ENCODE measurements around the gene STUM. TPM values are rescaled to one million over a fixed set of nuclear protein-coding genes. Genes with fewer than 3 reads are reported as not detected.

The STUM gene
- total RNA-seq, 1 experiment from 2014 or later = 0.37 TPM

DNA sequence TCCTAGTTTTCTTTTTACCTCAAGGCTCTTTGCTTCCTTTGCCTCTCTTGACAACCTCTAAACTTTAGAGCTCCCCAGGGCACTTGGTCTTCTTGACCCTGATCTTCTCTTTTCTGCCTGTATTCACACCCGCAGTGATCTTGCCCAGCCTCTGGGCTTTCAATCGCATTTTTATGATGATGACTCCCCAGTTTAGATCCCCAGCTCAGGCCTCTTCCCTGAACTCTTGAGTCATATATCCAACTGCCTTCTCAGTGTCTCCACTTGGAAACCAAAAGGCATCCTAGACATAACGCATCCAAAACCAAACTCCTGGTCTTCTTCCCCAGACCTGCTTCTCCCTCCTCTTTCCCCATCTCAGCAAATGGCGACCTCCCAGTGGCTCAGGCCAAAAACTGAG is 6.5 kb downstream of the STUM start:
- no peak overlapping the region for H3K27ac Mint-ChIP-seq (ENCODE audit: low read depth, unreplicated experiment)
- no peaks in the 10 kb centered on the region for H3K9me3 Mint-ChIP-seq (ENCODE audit: unreplicated experiment)
- TF ChIP-seq, protein P1, sequence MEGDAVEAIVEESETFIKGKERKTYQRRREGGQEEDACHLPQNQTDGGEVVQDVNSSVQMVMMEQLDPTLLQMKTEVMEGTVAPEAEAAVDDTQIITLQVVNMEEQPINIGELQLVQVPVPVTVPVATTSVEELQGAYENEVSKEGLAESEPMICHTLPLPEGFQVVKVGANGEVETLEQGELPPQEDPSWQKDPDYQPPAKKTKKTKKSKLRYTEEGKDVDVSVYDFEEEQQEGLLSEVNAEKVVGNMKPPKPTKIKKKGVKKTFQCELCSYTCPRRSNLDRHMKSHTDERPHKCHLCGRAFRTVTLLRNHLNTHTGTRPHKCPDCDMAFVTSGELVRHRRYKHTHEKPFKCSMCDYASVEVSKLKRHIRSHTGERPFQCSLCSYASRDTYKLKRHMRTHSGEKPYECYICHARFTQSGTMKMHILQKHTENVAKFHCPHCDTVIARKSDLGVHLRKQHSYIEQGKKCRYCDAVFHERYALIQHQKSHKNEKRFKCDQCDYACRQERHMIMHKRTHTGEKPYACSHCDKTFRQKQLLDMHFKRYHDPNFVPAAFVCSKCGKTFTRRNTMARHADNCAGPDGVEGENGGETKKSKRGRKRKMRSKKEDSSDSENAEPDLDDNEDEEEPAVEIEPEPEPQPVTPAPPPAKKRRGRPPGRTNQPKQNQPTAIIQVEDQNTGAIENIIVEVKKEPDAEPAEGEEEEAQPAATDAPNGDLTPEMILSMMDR (IDR thresholded peaks at IDR 0.05; ENCODE audit: unreplicated experiment) = no peak
- CTCF ChIA-PET = interaction anchor here (0.6 to 1.6 kb wide), 5 partner anchors 8 to 223 kb away, joined by 3 to 8 read pairs (median 4); no protein-coding TSS in a partner anchor
- no peak for DNase-seq (ENCODE audit: unreplicated experiment)
- POLR2A ChIA-PET = interaction anchor here (2.5 kb wide), 1 partner anchor 48 kb away, joined by 6 read pairs; no protein-coding TSS in a partner anchor
- peaks cover 69% of the 10 kb centered on the region for H3K27me3 Mint-ChIP-seq (ENCODE audit: insufficient read depth, unreplicated experiment)
- BruUV-seq (replicated peaks) = no TSS peak
- no peaks in the 10 kb centered on the region for H3K36me3 Mint-ChIP-seq (ENCODE audit: insufficient read depth, unreplicated experiment)
- no peaks in the 10 kb centered on the region for H3K4me1 Mint-ChIP-seq (ENCODE audit: insufficient read depth, unreplicated experiment)
- H3K4me3 Mint-ChIP-seq (ENCODE audit: unreplicated experiment) = no peak overlapping the region
- intact Hi-C loops (cut with micrococcal nuclease) = no loop called here

DNA sequence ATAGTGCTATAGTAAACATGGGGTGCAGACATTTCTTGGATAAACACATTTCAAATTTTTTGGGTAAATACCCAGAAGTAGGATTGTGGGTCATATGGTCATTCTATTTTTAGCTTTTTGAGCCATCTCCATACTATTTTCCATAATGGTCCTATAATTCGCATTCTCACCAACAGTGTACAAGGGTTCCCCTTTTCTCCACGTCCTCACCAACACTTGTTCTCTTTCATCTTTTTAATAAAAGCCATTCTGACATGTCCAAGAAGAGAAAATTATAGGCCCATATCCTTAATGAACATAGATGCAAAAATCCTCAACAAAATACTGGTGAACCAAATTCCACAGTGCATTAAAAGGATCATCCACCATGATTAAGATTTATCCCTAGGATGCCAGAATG is 8.9 kb downstream of the STUM start:
- intact Hi-C loops (cut with micrococcal nuclease) = no loop called here
- CTCF ChIA-PET = interaction anchor here (0.6 to 0.8 kb wide), 3 partner anchors 13 to 132 kb away, joined by 3 to 4 read pairs (median 3); no protein-coding TSS in a partner anchor
- no peak overlapping the region for H3K27ac Mint-ChIP-seq (ENCODE audit: low read depth, unreplicated experiment)
- no peaks in the 10 kb centered on the region for H3K4me1 Mint-ChIP-seq (ENCODE audit: insufficient read depth, unreplicated experiment)
- DNase-seq (ENCODE audit: unreplicated experiment) = no peak
- H3K9me3 Mint-ChIP-seq (ENCODE audit: unreplicated experiment) = no peaks in the 10 kb centered on the region
- H3K27me3 Mint-ChIP-seq (ENCODE audit: insufficient read depth, unreplicated experiment) = peaks cover 46% of the 10 kb centered on the region
- no TSS peak for BruUV-seq (replicated peaks)
- H3K36me3 Mint-ChIP-seq (ENCODE audit: insufficient read depth, unreplicated experiment) = no peaks in the 10 kb centered on the region
- TF ChIP-seq, protein P1 (IDR thresholded peaks at IDR 0.05; ENCODE audit: unreplicated experiment) = no peak
- no peak overlapping the region for H3K4me3 Mint-ChIP-seq (ENCODE audit: unreplicated experiment)
- POLR2A ChIA-PET = interaction anchor here (0.7 kb wide), 1 partner anchor 48 kb away, joined by 3 read pairs; no protein-coding TSS in a partner anchor

DNA sequence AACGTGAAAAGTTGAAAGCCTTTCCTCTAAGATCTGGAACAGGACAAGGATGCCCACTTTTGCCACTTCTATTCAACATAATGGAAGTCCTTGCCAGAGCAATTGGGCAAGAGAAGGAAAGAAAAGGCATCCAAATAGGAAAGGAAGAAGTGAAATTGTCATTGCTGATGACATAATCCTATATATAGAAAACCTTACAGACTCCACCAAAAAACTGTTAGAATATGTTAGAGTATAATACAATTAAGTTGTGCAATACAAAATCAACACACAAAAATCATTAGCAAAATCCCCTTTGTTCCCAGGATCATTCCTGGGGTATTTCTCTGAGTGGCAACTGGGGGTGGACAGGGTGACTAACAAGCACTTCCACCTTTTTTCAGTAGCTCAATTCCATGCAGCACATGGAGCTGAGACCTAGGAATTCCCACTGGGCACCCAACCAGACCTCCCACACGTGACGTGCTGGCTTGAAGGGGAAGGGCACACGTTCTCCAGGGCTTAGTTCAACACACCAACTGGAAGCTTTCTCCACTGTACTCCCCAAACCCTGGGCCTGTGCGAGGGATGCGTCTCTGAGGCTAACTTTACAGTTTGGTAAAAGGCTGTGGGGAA is 9.6 kb downstream of the STUM start:
- ChIA-PET CTCF (interaction anchor here (0.8 to 1.2 kb wide), 2 partner anchors 11 to 50 kb away, joined by 3 read pairs; no protein-coding TSS in a partner anchor), POLR2A (interaction anchor here (0.7 kb wide), 1 partner anchor 47 kb away, joined by 3 read pairs; no protein-coding TSS in a partner anchor)

DNA sequence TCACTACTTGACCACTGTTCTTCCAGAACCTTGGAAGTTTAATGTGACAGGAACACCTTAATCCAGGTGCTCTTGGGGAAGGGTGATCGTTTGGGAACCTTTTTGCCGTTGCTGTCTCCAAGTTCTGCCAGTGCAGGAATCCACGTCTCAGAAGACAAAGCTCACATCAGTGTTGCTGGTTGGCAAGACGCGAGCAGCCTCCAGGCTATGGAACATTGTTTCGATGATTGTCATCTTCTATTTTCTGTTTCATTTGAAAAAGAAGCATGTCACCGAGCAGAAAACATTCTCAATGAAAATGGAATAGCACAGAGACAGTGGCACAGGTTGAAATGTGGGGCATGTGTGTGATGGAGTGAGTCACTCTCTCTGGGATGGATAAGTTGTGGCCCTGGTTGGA is 11.7 kb downstream of the STUM start:
- H3K36me3 Mint-ChIP-seq (ENCODE audit: insufficient read depth, unreplicated experiment) = no peaks in the 10 kb centered on the region
- POLR2A ChIA-PET = interaction anchor here (0.6 to 2.4 kb wide), 4 partner anchors 18 to 176 kb away, joined by 3 to 6 read pairs (median 4); no protein-coding TSS in a partner anchor
- no peak for DNase-seq (ENCODE audit: unreplicated experiment)
- H3K27me3 Mint-ChIP-seq (ENCODE audit: insufficient read depth, unreplicated experiment) = peaks cover 18% of the 10 kb centered on the region
- no peaks in the 10 kb centered on the region for H3K4me1 Mint-ChIP-seq (ENCODE audit: insufficient read depth, unreplicated experiment)
- no peak overlapping the region for H3K4me3 Mint-ChIP-seq (ENCODE audit: unreplicated experiment)
- no peaks in the 10 kb centered on the region for H3K9me3 Mint-ChIP-seq (ENCODE audit: unreplicated experiment)
- CTCF ChIA-PET = interaction anchor here (0.6 to 1.0 kb wide), 2 partner anchors 33 to 135 kb away, joined by 3 read pairs; no protein-coding TSS in a partner anchor
- intact Hi-C loops (cut with micrococcal nuclease) = no loop called here
- TF ChIP-seq, protein P1 (IDR thresholded peaks at IDR 0.05; ENCODE audit: unreplicated experiment) = no peak
- no TSS peak for BruUV-seq (replicated peaks)
- H3K27ac Mint-ChIP-seq (ENCODE audit: low read depth, unreplicated experiment) = no peak overlapping the region

More for the DNA sequence above, 9.6 kb downstream of the STUM start:
- H3K4me1 Mint-ChIP-seq (ENCODE audit: insufficient read depth, unreplicated experiment) = no peaks in the 10 kb centered on the region
- TF ChIP-seq, protein P1 (IDR thresholded peaks at IDR 0.05; ENCODE audit: unreplicated experiment) = no peak
- H3K27me3 Mint-ChIP-seq (ENCODE audit: insufficient read depth, unreplicated experiment) = peaks cover 39% of the 10 kb centered on the region
- intact Hi-C loops (cut with micrococcal nuclease) = no loop called here
- H3K36me3 Mint-ChIP-seq (ENCODE audit: insufficient read depth, unreplicated experiment) = no peaks in the 10 kb centered on the region
- H3K27ac Mint-ChIP-seq (ENCODE audit: low read depth, unreplicated experiment) = no peak overlapping the region
- BruUV-seq (replicated peaks) = no TSS peak
- H3K9me3 Mint-ChIP-seq (ENCODE audit: unreplicated experiment) = no peaks in the 10 kb centered on the region
- DNase-seq (ENCODE audit: unreplicated experiment) = peak; percentile 26
- no peak overlapping the region for H3K4me3 Mint-ChIP-seq (ENCODE audit: unreplicated experiment)
